Keratinocyte (primary cell): ENCODE results near the gene ARHGEF38.

Experiments used
- CTCF ChIP-seq, 3 experiments: IDR thresholded peaks in 1 of 3; conservative IDR thresholded peaks in 1 of 3; optimal IDR thresholded peaks in 1 of 3; 2 replicates in 2 of 3; 3 replicates in 1 of 3; pipeline versions ENCODE3 to v1.5.1; 2011; ENCODE audit warnings: low read length in 3 of 3, mild to moderate bottlenecking in 3 of 3, moderate library complexity in 2 of 3, control low read depth in 1 of 3, inconsistent platforms in 1 of 3; ENCODE audit not compliant: insufficient read depth in 2 of 3; ENCODE audit errors: extremely low read depth in 1 of 3
- EZH2 ChIP-seq: IDR thresholded peaks from one replicate; pipeline ENCODE4 v1.6.1; 2012; ENCODE audit warnings: inconsistent platforms, mild to moderate bottlenecking, low read length, moderate library complexity

- TF ChIP-seq CTCF (optimal IDR thresholded peaks at IDR 0.05 in 1 of 3, IDR thresholded peaks at IDR 0.05 in 1 of 3, conservative IDR thresholded peaks at IDR 0.05 in 1 of 3; ENCODE audit: extremely low read depth in 1 of 3, insufficient read depth in 2 of 3, low read length in 3 of 3) (no peak), EZH2 (no peak)
These were observed 161.7 kb downstream of the ARHGEF38 start for GRCh38 chr4:105714071-105714521.
